Esophagus squamous epithelium (tissue), 5 donors: ENCODE data around the gene PICK1. TPM values are rescaled to one million over a fixed set of nuclear protein-coding genes. Genes with fewer than 3 reads are reported as not detected.
"Not testable (repeated sequence)": the region's sequence is repeated elsewhere in the genome, so short reads cannot be mapped to it uniquely, and the experiment has no call there.

Source experiments
- DNase-seq: peaks from one replicate; lab custom pipeline; 2025; lab: John Stamatoyannopoulos, UW
- H3K27ac ChIP-seq, 4 donors: fragments of 200-600 bp; sonication (generic); one replicate each; pipeline ENCODE4 v1.5.1; 2016 to 2019; ENCODE audit warnings: mild to moderate bottlenecking in 1 of 4
- H3K27me3 ChIP-seq, 4 donors: fragments of 200-600 bp; sonication (generic); 1 replicate in 3 of 4; 2 replicates in 1 of 4; pipeline versions ENCODE4 v1.5.1 to v1.6.0; 2017 to 2021; ENCODE audit warnings: antibody characterized with exemption in 1 of 4
- H3K36me3 ChIP-seq, 3 donors: fragments of 200-600 bp; sonication (generic); one replicate each; pipeline ENCODE4 v1.5.1; 2016 to 2019
- H3K4me1 ChIP-seq, 3 donors: fragments of 200-600 bp; sonication (generic); one replicate each; pipeline ENCODE4 v1.5.1; 2017 to 2019
- H3K4me3 ChIP-seq, 4 donors: fragments of 200-600 bp; sonication (generic); 1 replicate in 3 of 4; 2 replicates in 1 of 4; pipeline ENCODE4 v1.5.1; 2016 to 2019; ENCODE audit warnings: mild to moderate bottlenecking in 2 of 4, moderate library complexity in 1 of 4
- H3K9me3 ChIP-seq, 3 donors: fragments of 200-600 bp; sonication (generic); one replicate each; pipeline ENCODE4 v1.5.1; 2016 to 2019
- POLR2A ChIP-seq, 4 donors: fragments of 450-650 bp; IDR thresholded peaks; one replicate each; pipeline ENCODE4 v1.6.1; 2017; ENCODE audit warnings: antibody characterized with exemption in 4 of 4, mild to moderate bottlenecking in 4 of 4, moderate library complexity in 3 of 4
- WGBS, 2 donors: methylation state at CpG; one replicate each; pipeline ENCODE4 v1.1.5; 2018; 5-methylcytosine and 5-hydroxymethylcytosine counted together
- intact Hi-C: fragments of 100-400 bp; cut with DNase I; formaldehyde crosslinking; loops from one replicate; pipeline ENCODE4 v1.15.0; 2022
- total RNA-seq, 4 donors: library from RNA; depleted of rRNA; stranded (reverse); fragments of >200 nt; gene quantifications; one replicate each; pipeline ENCODE4 v1.1.0, GENCODE V29; 2016
- TF ChIP-seq, protein P1 (sequence below), 6 experiments: fragments of 450-650 bp in 4 of 6; fragments of 200-600 bp in 2 of 6; sonication (generic) in 2 of 6; IDR thresholded peaks; one replicate each; pipeline ENCODE4 v1.5.1; 2016 to 2019; ENCODE audit warnings: antibody characterized with exemption in 6 of 6, mild to moderate bottlenecking in 4 of 6, moderate library complexity in 4 of 6
- donor health status: DM: yes; HTN: yes; CAD: no.

The PICK1 gene
- total RNA-seq, 4 donors from 2014 or later: 26.3 to 53.1 (median 31.2) TPM

DNA sequence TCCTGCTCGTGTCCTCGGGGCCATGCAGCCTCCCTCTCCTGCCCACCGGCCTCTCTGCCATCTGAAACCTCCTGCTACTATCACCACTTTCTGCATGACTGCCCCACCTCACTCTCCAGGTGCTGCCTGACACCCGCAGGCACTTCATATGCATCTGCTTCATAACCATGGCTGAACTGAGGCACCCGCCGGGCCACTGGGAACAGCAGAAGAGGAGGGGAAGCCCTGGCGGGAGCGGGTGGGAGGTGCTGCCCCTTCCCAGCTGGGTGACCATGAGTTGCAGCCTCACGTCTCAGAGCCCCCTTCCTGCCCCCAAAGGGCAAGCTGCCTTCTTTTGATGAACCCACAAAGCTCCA is 21.7 kb upstream of the PICK1 start:
- 73 to 85% methylated on average over 4 to 7 of the region's 9 CpGs for WGBS, 2 donors
- H3K4me1 ChIP-seq: peaks cover 17 to 29% (median 20%) of the 10 kb centered on the region in 3 donors
- H3K27me3 ChIP-seq: no peaks in the 10 kb centered on the region
- no peaks in the 10 kb centered on the region for H3K9me3 ChIP-seq
- TF ChIP-seq, protein P1, sequence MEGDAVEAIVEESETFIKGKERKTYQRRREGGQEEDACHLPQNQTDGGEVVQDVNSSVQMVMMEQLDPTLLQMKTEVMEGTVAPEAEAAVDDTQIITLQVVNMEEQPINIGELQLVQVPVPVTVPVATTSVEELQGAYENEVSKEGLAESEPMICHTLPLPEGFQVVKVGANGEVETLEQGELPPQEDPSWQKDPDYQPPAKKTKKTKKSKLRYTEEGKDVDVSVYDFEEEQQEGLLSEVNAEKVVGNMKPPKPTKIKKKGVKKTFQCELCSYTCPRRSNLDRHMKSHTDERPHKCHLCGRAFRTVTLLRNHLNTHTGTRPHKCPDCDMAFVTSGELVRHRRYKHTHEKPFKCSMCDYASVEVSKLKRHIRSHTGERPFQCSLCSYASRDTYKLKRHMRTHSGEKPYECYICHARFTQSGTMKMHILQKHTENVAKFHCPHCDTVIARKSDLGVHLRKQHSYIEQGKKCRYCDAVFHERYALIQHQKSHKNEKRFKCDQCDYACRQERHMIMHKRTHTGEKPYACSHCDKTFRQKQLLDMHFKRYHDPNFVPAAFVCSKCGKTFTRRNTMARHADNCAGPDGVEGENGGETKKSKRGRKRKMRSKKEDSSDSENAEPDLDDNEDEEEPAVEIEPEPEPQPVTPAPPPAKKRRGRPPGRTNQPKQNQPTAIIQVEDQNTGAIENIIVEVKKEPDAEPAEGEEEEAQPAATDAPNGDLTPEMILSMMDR (IDR thresholded peaks at IDR 0.05): no peak
- TF ChIP-seq POLR2A (IDR thresholded peaks at IDR 0.05): no peak
- DNase-seq: no peak
- intact Hi-C loops: no loop called here
- H3K36me3 ChIP-seq: no peaks in the 10 kb centered on the region
- no peak overlapping the region for H3K4me3 ChIP-seq
- H3K27ac ChIP-seq: peak overlapping the region in 1 of 4 donors; percentile 65

DNA sequence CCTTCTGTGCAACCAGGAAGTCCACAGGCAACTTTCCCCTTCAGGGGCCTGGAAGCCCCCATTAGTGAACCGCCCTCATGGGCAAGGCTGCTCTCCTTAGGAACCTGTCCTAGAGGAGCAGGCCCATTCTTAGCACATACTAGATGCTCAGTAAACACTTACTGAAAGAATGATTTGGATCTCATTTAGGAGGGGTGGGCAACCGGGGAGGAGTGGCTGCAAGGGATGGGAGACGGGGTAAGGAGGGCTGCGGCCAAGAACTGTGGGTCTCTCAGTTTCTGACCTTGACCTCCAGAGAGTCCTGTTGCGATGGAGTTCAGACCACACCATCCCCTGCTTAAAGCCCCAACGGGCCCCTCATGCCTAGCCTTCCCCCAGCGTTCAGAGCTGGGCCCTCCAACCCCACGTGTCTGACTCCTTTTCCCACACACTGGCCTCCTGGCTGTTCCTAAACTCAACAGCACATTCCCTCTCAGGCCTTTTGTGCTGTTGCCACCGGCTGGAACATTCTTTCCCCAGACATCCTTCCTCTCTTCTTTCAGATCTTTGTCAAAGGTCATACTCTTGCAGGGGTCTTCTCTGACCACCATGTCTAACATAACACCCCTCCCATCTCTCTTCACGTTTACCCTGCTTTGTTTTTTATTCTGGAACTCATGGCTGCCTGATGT is 20.7 kb upstream of the PICK1 start:
- TF ChIP-seq, protein P1 (IDR thresholded peaks at IDR 0.05): no peak
- no peak for TF ChIP-seq POLR2A (IDR thresholded peaks at IDR 0.05)
- H3K27me3 ChIP-seq: no peaks in the 10 kb centered on the region
- no peak overlapping the region for H3K4me3 ChIP-seq
- no peak for DNase-seq
- H3K9me3 ChIP-seq: no peaks in the 10 kb centered on the region
- H3K4me1 ChIP-seq: peaks cover 17 to 26% (median 20%) of the 10 kb centered on the region in 3 donors
- H3K27ac ChIP-seq: peak overlapping the region in 2 of 4 donors; percentile 6 to 50
- 72 to 74% methylated on average over 6 to 9 of the region's 10 CpGs for WGBS, 2 donors
- no peaks in the 10 kb centered on the region for H3K36me3 ChIP-seq
- intact Hi-C loops: no loop called here

DNA sequence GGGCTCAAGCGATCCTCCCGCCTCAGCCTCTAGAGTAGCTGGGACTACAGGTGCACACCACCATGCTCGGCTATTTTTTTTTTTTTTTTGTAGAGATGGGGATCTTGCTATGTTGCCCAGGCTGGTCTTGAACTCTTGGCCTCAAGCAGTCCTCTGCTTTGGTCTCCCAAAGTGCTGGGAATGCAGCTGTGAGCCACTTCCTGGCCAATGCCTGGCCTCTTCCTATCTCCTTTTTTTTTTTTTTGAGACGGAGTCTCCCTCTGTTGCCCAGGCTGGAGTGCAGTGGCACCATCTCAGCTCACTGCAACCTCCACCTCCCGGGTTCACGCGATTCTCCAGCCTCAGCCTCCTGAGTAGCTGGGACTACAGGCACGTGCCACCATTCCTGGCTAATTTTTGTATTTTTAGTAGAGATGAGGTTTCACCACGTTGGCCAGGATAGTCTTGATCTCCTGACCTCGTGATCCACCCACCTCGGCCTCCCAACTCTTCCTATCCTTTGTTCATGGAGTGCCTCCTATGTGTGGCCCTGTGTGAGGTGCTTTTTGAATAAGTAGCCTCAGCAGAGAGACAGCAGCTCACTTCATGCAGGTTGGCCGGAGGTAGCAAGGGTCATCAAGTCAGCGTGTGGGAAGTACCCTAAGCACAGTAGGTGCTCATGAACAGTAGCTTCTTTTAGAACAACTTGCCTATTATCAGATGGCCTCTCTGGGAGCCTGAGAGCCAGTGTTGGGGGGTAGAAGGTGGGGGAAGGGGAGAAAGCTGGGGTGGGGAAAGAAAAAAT is 19.6 kb upstream of the PICK1 start:
- H3K9me3 ChIP-seq, H3K27me3 ChIP-seq, intact Hi-C loops, DNase-seq, H3K36me3 ChIP-seq, H3K4me3 ChIP-seq: not testable (repeated sequence)
- Histone ChIP-seq H3K27ac (peak overlapping the region in 1 of 4 donors; percentile 62), H3K4me1 (peaks cover 17 to 26% (median 20%) of the 10 kb centered on the region in 3 donors)
- WGBS, 2 donors: 85 to 86% methylated on average over 12 of the region's 13 CpGs

DNA sequence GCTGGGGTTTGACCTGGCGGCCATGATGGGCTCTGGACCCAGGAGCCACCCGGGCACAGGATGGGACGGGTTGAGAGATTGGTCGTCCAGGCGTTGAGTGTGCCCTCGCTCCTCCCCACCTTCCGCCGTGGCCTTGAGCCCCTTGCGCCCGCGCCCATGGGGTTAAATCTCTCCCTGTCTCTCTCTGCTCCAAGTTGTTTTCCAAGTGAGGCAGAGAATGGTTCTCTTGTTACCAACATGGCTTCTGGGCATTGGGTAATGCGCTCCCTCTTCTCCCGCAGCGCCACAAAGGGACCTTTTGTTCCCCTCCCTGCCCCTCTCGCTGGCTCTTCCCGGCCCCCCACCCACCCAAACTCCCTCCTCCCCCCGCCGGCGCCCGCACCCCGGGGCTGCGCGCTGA is 18.8 kb upstream of the PICK1 start:
- H3K27ac ChIP-seq: peak overlapping the region in 2 of 4 donors; percentile 49 to 62
- no peak for DNase-seq
- H3K4me3 ChIP-seq: no peak overlapping the region
- intact Hi-C loops: no loop called here
- peaks cover 16 to 21% (median 17%) of the 10 kb centered on the region in 3 donors for H3K4me1 ChIP-seq
- no peaks in the 10 kb centered on the region for H3K9me3 ChIP-seq
- no peaks in the 10 kb centered on the region for H3K27me3 ChIP-seq
- TF ChIP-seq POLR2A (IDR thresholded peaks at IDR 0.05): no peak
- TF ChIP-seq, protein P1 (IDR thresholded peaks at IDR 0.05): no peak
- H3K36me3 ChIP-seq: no peaks in the 10 kb centered on the region
- WGBS, 2 donors: 94% methylated on average over 10 to 15 of the region's 23 CpGs

DNA sequence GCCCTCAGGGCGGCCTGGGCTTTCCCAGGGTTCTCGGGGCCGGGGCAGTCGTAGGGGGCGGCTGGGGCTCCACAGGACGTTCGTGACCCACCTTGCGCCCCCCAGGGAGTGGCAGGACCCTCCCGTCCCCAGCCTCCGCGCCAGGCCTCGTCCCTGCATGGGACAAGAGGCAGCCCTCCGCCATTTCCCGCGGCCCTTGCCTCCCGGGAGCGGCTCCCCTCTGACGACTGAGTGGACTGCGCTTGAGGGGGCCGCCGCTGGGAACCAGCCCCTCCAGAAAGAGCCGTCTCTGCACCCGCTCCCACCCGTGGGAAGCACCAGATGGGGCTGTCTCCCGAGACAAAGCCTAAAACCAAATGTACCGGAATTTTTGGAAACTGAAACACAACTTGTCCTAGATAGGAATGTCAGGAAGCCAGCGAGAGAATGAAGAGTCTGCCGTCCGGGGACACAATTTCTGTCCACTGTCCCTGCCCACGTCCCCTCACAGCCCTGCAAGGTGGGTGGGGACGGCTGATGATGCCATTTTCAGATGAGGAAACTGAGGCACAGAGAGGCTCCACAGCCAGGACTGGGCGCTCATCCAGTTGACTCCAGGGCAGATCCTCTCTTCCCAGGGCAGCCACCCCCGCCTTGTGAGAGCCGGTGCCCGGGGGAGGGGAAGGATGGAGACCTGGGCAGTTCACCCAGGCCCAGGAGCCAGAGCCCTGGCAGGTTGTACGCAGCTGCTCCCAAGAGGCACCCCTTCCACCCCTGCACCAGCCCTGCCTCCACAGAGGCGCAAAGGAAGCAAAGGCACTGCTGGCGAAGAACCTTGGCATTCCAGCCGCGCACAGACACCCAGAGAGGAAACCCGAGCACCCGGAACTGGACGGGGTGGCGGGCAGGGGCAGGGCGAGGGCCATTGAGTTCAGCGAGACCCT is 18.1 kb upstream of the PICK1 start:
- H3K9me3 ChIP-seq: no peaks in the 10 kb centered on the region
- DNase-seq: no peak
- H3K4me1 ChIP-seq: peaks cover 9 to 14% (median 10%) of the 10 kb centered on the region in 3 donors
- intact Hi-C loops: no loop called here
- TF ChIP-seq POLR2A (IDR thresholded peaks at IDR 0.05): no peak
- TF ChIP-seq, protein P1 (IDR thresholded peaks at IDR 0.05): no peak
- WGBS, 2 donors: 63 to 81% methylated on average over 10 to 11 of the region's 46 CpGs
- no peaks in the 10 kb centered on the region for H3K36me3 ChIP-seq
- no peaks in the 10 kb centered on the region for H3K27me3 ChIP-seq
- H3K4me3 ChIP-seq: peak overlapping the region in 1 of 4 donors; percentile 8
- peak overlapping the region; percentile 30 to 62 (median 54) for H3K27ac ChIP-seq
